Testis (tissue), 2 donors: ENCODE results near the gene PDE6H.

Experiments used
- CTCF ChIP-seq, 3 experiments: fragments of 450-650 bp in 2 of 3; fragments of 200-600 bp in 1 of 3; sonication (generic) in 1 of 3; IDR thresholded peaks; one replicate each; pipeline ENCODE4 v1.5.1; 2016 to 2019; ENCODE audit warnings: antibody characterized with exemption in 3 of 3, mild to moderate bottlenecking in 2 of 3, moderate library complexity in 1 of 3
- POLR2A ChIP-seq: fragments of 450-650 bp; IDR thresholded peaks from one replicate; pipeline ENCODE4 v1.6.1; 2017; ENCODE audit warnings: antibody characterized with exemption, mild to moderate bottlenecking, moderate library complexity

- TF ChIP-seq CTCF (IDR thresholded peaks at IDR 0.05) = no peak
- no peak for TF ChIP-seq POLR2A
These were observed 10.7 kb upstream of the PDE6H start for GRCh38 chr12:14962153-14962539.
